ENCODE measurements around the gene COL9A3.

Gene COL9A3

DNA sequence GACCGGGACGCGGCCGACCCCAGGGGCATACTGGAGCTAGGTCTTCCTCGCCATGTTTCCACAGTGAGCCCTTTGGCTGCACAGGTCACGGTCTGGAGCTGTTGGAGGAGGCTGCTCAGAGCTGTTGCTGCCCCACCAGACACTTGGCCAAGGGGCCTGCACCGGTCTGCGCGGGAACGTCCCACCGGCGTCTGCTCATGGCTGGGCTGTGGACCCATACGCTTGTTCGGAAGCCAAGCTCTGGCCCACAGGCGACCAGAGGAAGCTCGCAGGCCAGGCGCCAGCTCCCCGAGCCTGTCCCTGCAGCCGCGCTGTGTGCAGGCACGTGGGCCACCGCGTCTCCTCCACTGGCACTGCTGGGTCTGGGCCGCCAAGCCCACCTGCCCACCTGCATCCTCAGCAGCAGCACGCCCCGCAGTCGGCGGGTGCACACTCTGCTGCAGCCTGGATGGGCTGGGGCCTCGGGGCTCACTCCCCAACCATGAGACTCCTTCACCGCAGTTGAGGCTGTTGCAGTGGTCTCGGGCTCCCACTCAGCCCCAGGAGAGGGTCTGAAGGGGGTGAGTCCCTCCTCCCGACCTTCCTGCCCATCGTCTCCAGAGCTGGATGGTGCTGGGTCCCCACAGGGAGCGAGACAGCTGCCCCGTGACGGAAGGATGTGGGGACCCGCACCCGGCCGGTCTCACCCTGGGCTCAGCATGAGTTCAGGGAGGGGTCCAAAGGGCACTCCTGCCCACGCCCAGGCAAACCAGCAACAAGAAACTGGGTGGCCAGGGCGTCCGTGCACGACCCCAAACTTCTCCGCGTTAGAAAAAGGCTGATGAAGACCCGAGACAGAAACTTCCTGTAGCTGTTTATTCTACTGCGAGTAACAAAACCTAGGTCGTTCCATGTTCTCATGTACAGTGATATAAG, 60.3 kb downstream of the COL9A3 start:
- no peak for DNase-seq (ENCODE audit: extremely low read depth in 1 of 2, low read depth in 1 of 2)

DNA sequence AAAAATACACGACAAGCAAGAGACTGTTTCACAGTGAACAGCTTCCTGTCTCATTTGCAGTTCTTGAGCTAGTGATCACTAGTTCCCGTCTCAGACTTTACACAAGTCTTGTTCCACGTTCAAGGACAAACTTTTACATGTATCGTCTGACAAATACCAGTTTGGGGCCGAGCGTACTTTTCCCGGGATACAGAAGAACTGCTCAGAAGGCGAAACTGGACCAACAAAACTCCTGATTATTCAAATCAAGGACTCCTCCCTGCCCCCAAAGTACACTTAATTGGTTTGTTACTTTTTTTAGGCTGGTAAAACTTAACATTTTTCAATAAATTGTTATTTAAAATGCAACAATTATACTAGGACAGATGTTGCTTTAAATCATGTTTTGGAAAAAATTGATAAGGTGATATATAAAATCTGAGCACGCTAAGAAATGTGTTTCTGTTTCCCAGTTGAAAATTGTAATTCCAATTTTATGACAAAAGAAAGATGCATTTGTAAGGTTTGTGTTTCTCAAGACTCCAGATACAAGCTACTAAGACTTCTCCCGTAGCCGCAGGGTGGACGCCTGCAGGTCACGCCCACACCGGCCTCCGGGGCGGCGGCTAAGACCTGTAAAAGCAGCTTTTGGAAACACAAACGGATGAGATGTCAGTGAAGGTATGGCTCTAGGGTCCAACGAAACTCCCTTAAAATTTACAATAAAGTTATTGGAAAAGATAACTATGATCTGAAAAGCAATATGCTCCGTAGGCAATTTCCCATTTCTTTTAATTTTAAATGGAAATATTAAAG, 61.6 kb downstream of the COL9A3 start:
- no peak for DNase-seq (ENCODE audit: extremely low read depth in 1 of 2, low read depth in 1 of 2)

DNA sequence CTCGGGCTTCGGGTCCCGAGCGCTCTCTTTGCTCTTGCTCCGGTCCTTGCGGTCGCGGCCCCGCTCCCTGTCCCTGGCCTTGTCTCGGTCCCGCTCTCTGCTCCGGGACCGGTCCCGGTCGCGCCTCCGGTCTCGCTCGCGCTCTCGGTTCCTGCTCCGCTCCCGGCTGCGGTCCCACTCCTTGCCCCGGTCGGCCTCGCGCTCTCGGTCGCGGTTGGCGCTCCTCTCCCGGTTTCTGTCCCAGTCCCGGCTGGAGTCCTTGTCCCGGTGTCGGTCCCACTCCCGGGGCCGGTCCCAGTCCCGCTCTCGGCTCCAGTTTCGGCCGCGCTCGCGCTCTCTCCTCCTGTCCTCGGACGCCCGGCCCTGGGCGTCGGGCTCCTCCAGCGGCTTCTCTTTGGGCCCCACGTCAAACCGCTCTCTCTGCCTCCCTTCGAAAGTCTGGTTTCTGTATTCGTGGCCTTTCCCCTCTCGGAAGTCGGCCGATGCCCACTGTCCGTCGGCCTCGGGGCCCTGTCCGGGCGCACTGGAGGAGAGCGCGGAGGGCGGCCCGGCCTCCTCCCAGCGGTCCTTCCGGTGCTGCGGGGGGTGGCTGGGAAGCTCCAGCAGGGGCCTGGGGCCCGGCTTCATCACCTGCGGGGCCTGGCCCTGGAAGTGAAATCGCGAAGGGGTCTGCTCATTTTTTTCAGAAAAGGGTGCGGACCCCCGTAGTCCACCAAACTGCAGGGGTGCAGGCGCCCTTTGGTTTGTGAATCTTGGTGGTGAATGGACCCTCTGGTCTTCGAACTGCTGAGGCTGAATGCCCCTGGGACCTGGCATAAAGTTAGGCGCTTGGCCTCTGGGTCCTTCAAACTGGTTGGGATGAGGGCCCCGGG, 62.7 kb downstream of the COL9A3 start:
- DNase-seq (ENCODE audit: extremely low read depth in 1 of 2, low read depth in 1 of 2): no peak

DNA sequence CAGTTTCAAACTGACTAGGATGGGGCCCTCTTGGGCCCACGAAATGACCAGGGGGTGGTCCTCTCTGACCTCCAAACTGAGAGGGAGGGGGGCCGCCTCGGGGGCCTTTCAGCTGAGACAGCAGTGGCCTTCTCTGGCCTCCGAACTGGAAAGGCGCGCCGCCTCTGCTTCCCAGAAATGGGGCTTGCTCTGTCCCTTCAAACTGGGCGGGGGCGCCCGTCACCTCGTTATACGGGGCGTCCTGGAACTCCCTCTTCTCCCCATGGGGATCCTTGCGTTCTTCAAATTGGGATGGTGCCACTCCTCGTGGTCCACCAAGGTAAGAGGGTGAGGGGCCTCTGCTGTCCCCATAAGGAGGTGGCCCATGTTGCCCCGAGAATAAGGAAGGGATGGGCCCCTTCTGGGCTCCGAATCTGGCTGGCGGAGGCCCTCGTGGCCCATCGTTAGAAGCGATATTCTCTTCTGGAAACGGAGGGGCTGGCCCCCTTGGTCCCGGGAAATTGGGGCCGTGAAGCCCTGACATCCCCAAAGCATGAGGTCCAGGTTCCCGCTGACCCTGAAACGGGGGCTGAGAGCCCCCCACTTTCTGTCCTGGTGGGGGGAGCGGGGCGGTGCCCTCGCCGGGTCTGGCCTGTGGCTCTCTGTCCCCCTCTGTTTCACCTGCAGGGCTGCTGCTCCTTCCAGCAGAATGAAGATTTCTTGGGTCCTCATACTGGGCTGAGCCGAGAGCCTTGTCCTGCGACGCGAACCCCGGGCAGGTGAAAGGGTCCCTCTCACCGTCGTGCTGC, 63.5 kb downstream of the COL9A3 start:
- no peak for DNase-seq (ENCODE audit: extremely low read depth in 1 of 2, low read depth in 1 of 2)

DNA sequence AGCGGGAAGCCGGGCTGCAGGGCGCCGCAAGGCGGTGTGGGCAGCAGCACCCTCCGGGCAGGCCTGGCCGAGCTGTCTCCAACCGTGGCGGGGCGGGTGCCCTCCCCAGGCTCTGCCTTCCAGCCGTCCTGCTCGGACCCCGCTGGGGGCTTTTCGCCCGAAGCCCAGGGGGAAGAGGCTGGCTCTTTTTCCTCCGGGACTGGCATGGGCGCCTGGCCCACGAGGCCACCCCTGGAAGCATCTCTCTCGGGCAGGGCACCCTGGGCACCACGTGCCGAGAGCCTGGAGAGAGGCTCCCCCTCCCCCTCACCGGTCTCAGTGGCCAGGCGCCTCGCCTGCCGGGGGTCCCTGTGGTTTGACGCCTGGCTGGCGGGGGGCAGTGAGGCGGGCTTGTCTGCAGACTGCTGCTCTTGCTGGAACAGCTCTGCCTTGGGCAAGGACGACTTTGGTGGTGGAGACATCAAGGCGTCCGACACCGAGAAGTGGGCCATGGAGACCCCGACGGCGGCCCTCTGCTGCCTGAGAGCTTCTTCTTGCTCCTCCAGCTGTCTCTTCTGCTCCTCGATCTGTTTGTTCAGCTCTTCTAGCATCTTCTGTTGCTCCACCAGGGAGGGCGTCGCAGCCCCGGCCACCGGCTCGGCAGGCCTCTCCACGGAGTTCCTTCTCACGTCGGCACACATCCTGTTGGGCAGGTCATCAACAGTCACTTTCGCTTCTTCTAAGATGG, 64.2 kb downstream of the COL9A3 start:
- no peak for DNase-seq (ENCODE audit: extremely low read depth in 1 of 2, low read depth in 1 of 2)

- no peak for DNase-seq (ENCODE audit: extremely low read depth in 1 of 2, low read depth in 1 of 2)
Measured at GRCh38 chr20:62881662-62882395, 65.0 kb downstream of the COL9A3 start.

DNA sequence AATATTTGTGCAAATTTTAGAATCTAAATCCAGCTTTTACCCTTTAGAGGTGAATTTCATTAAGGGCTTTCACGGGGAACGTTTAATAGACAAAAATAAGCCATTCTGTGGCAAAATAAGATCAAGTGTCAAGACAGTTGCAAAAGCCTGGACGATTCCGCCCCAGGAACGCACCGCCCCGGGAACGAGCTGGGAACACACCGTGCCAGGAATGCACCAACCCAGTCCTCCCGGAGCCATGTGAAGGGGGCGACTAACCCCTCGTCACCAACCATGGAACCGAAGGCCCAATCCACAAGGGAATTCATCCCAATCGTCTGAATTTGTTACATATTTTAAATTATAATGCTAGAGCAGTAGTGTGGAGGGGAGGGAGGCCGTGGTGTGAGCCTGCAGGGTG, 65.6 kb downstream of the COL9A3 start:
- DNase-seq (ENCODE audit: extremely low read depth in 1 of 2, low read depth in 1 of 2): no peak

DNA sequence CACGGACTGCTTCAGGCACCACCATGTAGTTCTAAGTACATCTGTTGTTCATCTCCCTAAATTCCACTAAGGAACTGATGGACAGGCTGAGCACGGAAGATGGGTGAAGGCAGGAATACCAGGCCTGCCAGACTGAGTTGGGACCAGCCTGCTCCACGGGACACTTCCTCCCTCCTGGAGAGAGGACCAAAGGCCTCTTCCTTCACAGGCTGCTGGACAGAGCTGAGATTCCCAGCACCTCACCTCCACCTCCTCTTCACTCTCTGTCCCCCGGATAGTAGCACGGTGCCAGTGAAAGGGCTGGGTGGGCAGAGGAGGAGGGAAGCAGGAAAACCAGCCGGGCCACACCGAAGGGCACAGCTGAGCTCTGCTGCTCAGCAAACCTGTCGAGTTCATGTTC, 67.7 kb downstream of the COL9A3 start:
- no peak for DNase-seq (ENCODE audit: extremely low read depth in 1 of 2, low read depth in 1 of 2)

GRCh38 chr20:62885046-62885895, 68.4 kb downstream of the COL9A3 start:
- no peak for DNase-seq (ENCODE audit: extremely low read depth in 1 of 2, low read depth in 1 of 2)

- DNase-seq (ENCODE audit: extremely low read depth in 1 of 2, low read depth in 1 of 2): no peak
Measured at GRCh38 chr20:62885896-62886708, 69.3 kb downstream of the COL9A3 start.

DNA sequence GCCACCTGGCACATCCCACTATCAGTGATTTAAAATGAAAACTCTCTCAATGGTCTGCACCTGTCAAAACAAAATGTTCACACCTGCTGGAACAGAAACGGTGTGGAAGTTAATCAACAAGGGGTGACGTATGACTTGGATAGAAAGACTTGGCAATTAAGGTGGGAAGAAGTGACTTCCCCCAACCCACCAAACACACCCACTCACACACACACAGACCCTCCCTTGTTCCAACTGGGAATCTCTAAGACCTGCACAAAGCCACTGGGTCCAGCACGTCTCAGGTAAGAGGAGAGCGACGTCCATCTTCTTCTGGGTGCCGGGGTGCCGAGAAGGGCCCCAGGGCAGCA, 69.8 kb downstream of the COL9A3 start:
- DNase-seq (ENCODE audit: extremely low read depth in 1 of 2, low read depth in 1 of 2): no peak

DNA sequence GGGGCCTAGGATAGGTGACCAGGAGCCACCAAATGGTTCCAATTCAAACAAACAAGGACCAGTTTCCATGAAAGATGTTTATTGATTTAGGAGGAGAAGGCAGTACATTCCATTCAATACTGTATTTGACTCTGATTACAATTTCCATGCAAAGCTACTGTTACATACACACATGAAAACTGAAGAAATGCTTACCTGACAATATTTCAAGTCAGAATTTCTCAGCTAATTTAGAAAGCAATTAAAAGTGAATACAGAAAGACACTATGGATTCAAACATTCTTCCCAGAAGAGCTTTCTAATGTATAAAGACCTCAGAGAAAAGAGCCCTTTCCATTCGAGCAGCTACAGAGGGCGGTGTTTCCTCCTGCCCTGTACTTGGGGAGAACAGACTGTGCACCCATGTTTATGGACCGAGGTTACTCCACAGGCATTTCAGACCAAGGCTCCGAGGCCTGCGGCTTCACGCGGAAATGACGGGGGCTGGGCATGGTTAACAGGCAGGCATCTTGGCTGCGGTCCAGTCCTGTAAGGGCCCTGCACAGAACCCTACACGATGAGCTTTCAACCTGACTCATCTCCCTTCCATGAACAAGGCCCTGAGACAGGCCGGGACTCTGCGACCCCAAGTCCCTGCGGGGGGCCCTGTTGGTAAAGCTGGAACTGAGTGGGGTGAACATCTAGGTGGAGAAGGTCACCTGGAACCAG, 70.5 kb downstream of the COL9A3 start:
- DNase-seq (ENCODE audit: extremely low read depth in 1 of 2, low read depth in 1 of 2): no peak

DNA sequence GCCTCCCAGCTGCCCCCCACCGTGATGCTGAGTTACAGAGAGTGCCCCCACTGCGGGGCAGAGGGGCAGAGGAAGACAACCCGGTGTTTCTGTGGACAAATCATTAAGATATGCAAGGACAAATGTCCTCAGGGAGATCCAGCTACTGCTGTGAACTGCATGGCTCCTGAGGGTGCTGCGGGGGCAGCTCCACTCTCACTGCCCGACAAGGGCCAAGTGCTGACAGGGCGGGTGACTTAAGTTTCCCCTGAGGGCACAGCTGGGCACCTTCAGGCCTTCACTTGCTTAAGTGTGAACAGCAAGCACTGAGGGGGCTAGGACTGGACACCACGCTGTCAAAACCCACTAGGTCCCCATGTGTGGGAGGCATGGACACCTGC, 71.0 kb downstream of the COL9A3 start:
- no peak for DNase-seq (ENCODE audit: extremely low read depth in 1 of 2, low read depth in 1 of 2)

- no peak for DNase-seq (ENCODE audit: extremely low read depth in 1 of 2, low read depth in 1 of 2)
Measured at GRCh38 chr20:62888406-62888805, 71.6 kb downstream of the COL9A3 start.

GRCh38 chr20:62888910-62889309, 72.1 kb downstream of the COL9A3 start:
- DNase-seq (ENCODE audit: extremely low read depth in 1 of 2, low read depth in 1 of 2): no peak

DNA sequence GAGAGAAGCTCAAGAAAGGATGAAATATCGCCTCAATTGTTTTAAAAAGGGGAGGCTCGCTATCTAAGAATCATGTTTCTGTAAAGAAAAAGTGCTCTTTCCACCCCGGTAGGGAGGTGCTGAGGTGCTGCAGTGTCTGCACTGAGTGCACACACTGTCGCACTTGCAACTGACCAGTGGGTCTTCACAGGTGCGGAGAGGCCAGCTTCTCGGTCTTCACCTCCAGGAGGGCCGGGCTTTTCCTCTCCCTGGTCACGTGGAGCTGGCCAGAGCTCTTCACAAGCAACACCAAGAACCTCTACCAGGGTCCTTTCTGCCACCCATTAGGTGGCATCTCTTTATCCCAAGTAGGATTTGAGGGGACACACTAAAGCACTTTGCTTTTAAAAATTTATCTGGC, 72.6 kb downstream of the COL9A3 start:
- DNase-seq (ENCODE audit: extremely low read depth in 1 of 2, low read depth in 1 of 2): no peak

DNA sequence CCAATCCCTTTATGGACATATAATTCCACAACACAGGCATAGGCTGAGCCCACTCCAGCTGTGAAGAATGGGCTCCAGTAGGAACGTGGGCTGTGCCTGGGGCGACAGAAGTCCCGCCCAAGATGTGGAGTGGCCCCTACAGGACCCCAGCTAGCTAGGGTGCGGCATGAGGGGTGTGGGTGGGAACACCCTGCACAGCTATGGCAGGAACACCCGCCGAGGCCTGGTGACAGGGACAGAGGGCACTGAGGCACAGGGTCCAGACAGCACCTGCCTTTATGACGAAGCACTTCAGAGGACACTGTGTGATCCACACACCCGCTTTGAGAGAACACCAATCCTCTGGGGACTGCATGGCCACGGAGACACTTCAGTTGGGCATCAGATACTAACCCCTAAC, 73.0 kb downstream of the COL9A3 start:
- no peak for DNase-seq (ENCODE audit: extremely low read depth in 1 of 2, low read depth in 1 of 2)
